GM23248 (cell line): ENCODE measurements around the gene BCAS4. TPM values are rescaled to one million over a fixed set of nuclear protein-coding genes. Genes with fewer than 3 reads are reported as not detected.
"Not testable (repeated sequence)": the region's sequence is repeated elsewhere in the genome, so short reads cannot be mapped to it uniquely, and the experiment has no call there.

Experiments
- DNase-seq: peaks from one replicate; pipeline ENCODE4 v3.0.0-alpha.2; 2015
- H2AFZ ChIP-seq: fragments of 200-600 bp; sonication (generic); 2 replicates; pipeline ENCODE4 v1.6.1; 2016; ENCODE audit warnings: antibody characterized with exemption
- H3F3A ChIP-seq: fragments of 200-600 bp; sonication (generic); 2 replicates; pipeline ENCODE4 v1.6.1; 2016; ENCODE audit warnings: mild to moderate bottlenecking, antibody characterized with exemption, mixed run types; ENCODE audit not compliant: insufficient read depth
- H3K27ac ChIP-seq: fragments of 200-600 bp; sonication (generic); 2 replicates; pipeline ENCODE4 v1.5.1; 2016; ENCODE audit warnings: mild to moderate bottlenecking
- H3K27me3 ChIP-seq: fragments of 200-600 bp; sonication (generic); replicated peaks from 2 replicates; pipeline ENCODE4 v1.6.1; 2016; ENCODE audit warnings: mild to moderate bottlenecking; ENCODE audit not compliant: insufficient read depth
- H3K36me3 ChIP-seq: fragments of 200-600 bp; sonication (generic); 2 replicates; pipeline ENCODE4 v1.6.1; 2016; ENCODE audit warnings: low read depth, mild to moderate bottlenecking
- H3K4me1 ChIP-seq: fragments of 200-600 bp; sonication (generic); 2 replicates; pipeline ENCODE4 v1.6.1; 2016; ENCODE audit warnings: mild to moderate bottlenecking; ENCODE audit not compliant: insufficient read depth
- H3K4me2 ChIP-seq: fragments of 200-600 bp; sonication (generic); one replicate; pipeline ENCODE4 v1.6.1; 2016; ENCODE audit warnings: mild to moderate bottlenecking; ENCODE audit not compliant: unreplicated experiment
- H3K4me3 ChIP-seq: fragments of 200-600 bp; sonication (generic); 2 replicates; pipeline ENCODE4 v1.5.1; 2016; ENCODE audit warnings: mild to moderate bottlenecking
- H3K79me2 ChIP-seq: fragments of 200-600 bp; sonication (generic); 2 replicates; pipeline ENCODE4 v1.6.1; 2016; ENCODE audit warnings: mild to moderate bottlenecking; ENCODE audit not compliant: insufficient read depth
- H3K9ac ChIP-seq: fragments of 200-600 bp; sonication (generic); 2 replicates; pipeline ENCODE4 v1.6.1; 2016; ENCODE audit warnings: mild to moderate bottlenecking
- H3K9me2 ChIP-seq: fragments of 200-600 bp; sonication (generic); 2 replicates; pipeline ENCODE4 v1.6.1; 2016; ENCODE audit warnings: mixed run types, mild to moderate bottlenecking, moderate library complexity; ENCODE audit not compliant: insufficient read depth
- H3K9me3 ChIP-seq: fragments of 200-600 bp; sonication (generic); one replicate; pipeline ENCODE4 v1.6.1; 2017; ENCODE audit warnings: low read depth
- H4K20me1 ChIP-seq: fragments of 200-600 bp; sonication (generic); 2 replicates; pipeline ENCODE4 v1.6.0; 2016; ENCODE audit not compliant: insufficient read depth
- EZH2 ChIP-seq: fragments of 200-600 bp; sonication (generic); IDR thresholded peaks from 2 replicates; pipeline ENCODE4 v1.6.1; 2018; ENCODE audit warnings: antibody characterized with exemption, mild to moderate bottlenecking; ENCODE audit not compliant: insufficient read depth, poor library complexity, severe bottlenecking
- EZH2phosphoT487 ChIP-seq: fragments of 200-600 bp; sonication (generic); IDR thresholded peaks from 2 replicates; pipeline ENCODE4 v1.6.1; 2018; ENCODE audit warnings: antibody characterized with exemption, moderate library complexity, mild to moderate bottlenecking, low read depth; ENCODE audit not compliant: insufficient read depth
- WGBS, 2 experiments: methylation state at CpG; one replicate each; pipeline ENCODE4 v1.1.6; 2015 to 2017; ENCODE audit warnings: low lambda C conversion rate in 2 of 2, low coverage in 1 of 2; ENCODE audit errors: missing lambda C conversion rate in 2 of 2; 5-methylcytosine and 5-hydroxymethylcytosine counted together
- in situ Hi-C: fragments of 300-500 bp; cut with MboI; formaldehyde crosslinking; loops from 2 replicates; pipeline ENCODE4 v1.15.0; 2020
- polyA plus RNA-seq: library from polyadenylated mRNA; unstranded; fragments of >200 nt; fragmentation: Nextera tagmentation; extraction: Ambion mirVana; gene quantifications from 2 replicates; pipeline ENCODE4 v1.2.1, GENCODE V29; 2016
- total RNA-seq: library from RNA; depleted of rRNA; stranded (reverse); fragments of >200 nt; shearing (Covaris generic); gene quantifications from 2 replicates; pipeline ENCODE4 v1.2.3, GENCODE V29; 2014

BCAS4 gene
- total and polyA plus RNA-seq, 2 experiments from 2014 or later = 12.6 to 16.8 TPM

GRCh38 chr20:50769551-50770085, 25.2 kb upstream of the BCAS4 start:
- H2AFZ ChIP-seq, H3K9ac ChIP-seq, H3K9me3 ChIP-seq, H3K9me2 ChIP-seq, H3K4me3 ChIP-seq, in situ Hi-C loops, H3F3A ChIP-seq, H3K4me2 ChIP-seq, H3K27ac ChIP-seq, H3K36me3 ChIP-seq, H4K20me1 ChIP-seq, DNase-seq, H3K4me1 ChIP-seq, H3K27me3 ChIP-seq, H3K79me2 ChIP-seq: not testable (repeated sequence)
- 78 to 80% methylated on average over 9 to 11 of the region's 12 CpGs for WGBS, 2 experiments

- 81% methylated on average over 8 of the region's 8 CpGs for WGBS, 2 experiments
- H3K4me3 ChIP-seq, H3K36me3 ChIP-seq, H2AFZ ChIP-seq, H3K79me2 ChIP-seq, H4K20me1 ChIP-seq, in situ Hi-C loops, H3K9me3 ChIP-seq, H3K27ac ChIP-seq, H3K9me2 ChIP-seq, H3K4me1 ChIP-seq, H3K9ac ChIP-seq, H3K4me2 ChIP-seq, H3F3A ChIP-seq, H3K27me3 ChIP-seq: not testable (repeated sequence)
- DNase-seq = peak; percentile 38
Measured at GRCh38 chr20:50771419-50772080, 23.3 kb upstream of the BCAS4 start.

GRCh38 chr20:50772420-50773185, 22.3 kb upstream of the BCAS4 start:
- in situ Hi-C loops = no loop called here

GRCh38 chr20:50774515-50774914, 20.3 kb upstream of the BCAS4 start:
- no peak for DNase-seq
- H3K27ac ChIP-seq = no peak overlapping the region
- no peak for TF ChIP-seq EZH2
- TF ChIP-seq EZH2phosphoT487 = no peak
- no peaks in the 10 kb centered on the region for H4K20me1 ChIP-seq
- no peaks in the 10 kb centered on the region for H3K4me1 ChIP-seq
- H3K9ac ChIP-seq = no peak overlapping the region
- no peaks in the 10 kb centered on the region for H3K36me3 ChIP-seq
- H3K9me3 ChIP-seq = no peaks in the 10 kb centered on the region
- H3K4me2 ChIP-seq = no peak overlapping the region
- no peaks in the 10 kb centered on the region for H3F3A ChIP-seq
- H3K9me2 ChIP-seq = no peaks in the 10 kb centered on the region
- 71 to 72% methylated on average over 3 of the region's 3 CpGs for WGBS, 2 experiments
- no peaks in the 10 kb centered on the region for H3K27me3 ChIP-seq
- no peak overlapping the region for H2AFZ ChIP-seq
- in situ Hi-C loops = no loop called here
- H3K79me2 ChIP-seq = no peaks in the 10 kb centered on the region
- H3K4me3 ChIP-seq = no peak overlapping the region

More at GRCh38 chr20:50772420-50773185, 22.3 kb upstream of the BCAS4 start:
- 69 to 70% methylated on average over 5 of the region's 5 CpGs for WGBS, 2 experiments
- no peak overlapping the region for H3K4me3 ChIP-seq
- H3K9ac ChIP-seq = no peak overlapping the region
- no peaks in the 10 kb centered on the region for H4K20me1 ChIP-seq
- DNase-seq = no peak
- no peaks in the 10 kb centered on the region for H3K9me2 ChIP-seq
- H3K9me3 ChIP-seq = no peaks in the 10 kb centered on the region
- no peaks in the 10 kb centered on the region for H3K36me3 ChIP-seq
- TF ChIP-seq EZH2phosphoT487 (no peak), EZH2 (no peak)
- no peak overlapping the region for H3K27ac ChIP-seq
- H3F3A ChIP-seq = no peaks in the 10 kb centered on the region
- no peaks in the 10 kb centered on the region for H3K4me1 ChIP-seq
- H3K4me2 ChIP-seq = no peak overlapping the region
- no peaks in the 10 kb centered on the region for H3K79me2 ChIP-seq
- no peaks in the 10 kb centered on the region for H3K27me3 ChIP-seq
- no peak overlapping the region for H2AFZ ChIP-seq
